ENCODE measurements around the gene TEX19. TPM values are rescaled to one million over a fixed set of nuclear protein-coding genes. Genes with fewer than 3 reads are reported as not detected.

The TEX19 gene
- total and polyA plus RNA-seq, 2 of the 4 experiments (the other 2 are of a cell fraction), result under 0.01 to 0.03 TPM

DNA sequence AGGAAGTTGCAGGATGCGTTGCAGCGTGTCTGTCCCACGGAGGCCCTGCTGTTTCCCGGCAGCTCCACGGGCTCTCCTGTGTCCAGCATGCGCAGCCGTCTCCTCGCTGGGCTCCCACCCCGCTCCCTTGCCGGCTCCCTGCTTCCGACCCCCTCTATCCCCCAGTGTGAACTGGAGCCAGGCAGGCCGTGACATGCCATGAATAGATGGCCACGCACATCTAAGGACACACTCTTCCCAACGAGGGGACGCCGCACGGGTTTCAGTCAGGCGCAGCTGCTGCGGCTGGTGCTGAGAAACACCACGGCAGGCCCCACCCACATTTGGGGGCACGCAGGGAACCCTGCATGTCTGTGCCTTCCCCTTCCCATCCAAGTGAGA, 49.9 kb downstream of the TEX19 start:
- ATAC-seq (ENCODE audit: low read depth) (no peak), DNase-seq (no peak)
- H3K4ac ChIP-seq (ENCODE audit: low read depth, low read length), result no peak overlapping the region
- H2BK15ac ChIP-seq (ENCODE audit: low read depth, low read length), result no peak overlapping the region
- H2BK120ac ChIP-seq (ENCODE audit: low read depth, low read length), result no peak overlapping the region
- no peak for TF ChIP-seq RAD21 (IDR thresholded peaks at IDR 0.05; ENCODE audit: low read length)
- TF ChIP-seq CHD1 (IDR thresholded peaks at IDR 0.05; ENCODE audit: low read depth, low read length), result no peak
- no peak for TF ChIP-seq NFE2L2 (IDR thresholded peaks at IDR 0.05; ENCODE audit: low read depth, low read length)
- TF ChIP-seq FOS (IDR thresholded peaks at IDR 0.05; ENCODE audit: low read depth, low read length), result no peak
- no peak for TF ChIP-seq MXI1 (IDR thresholded peaks at IDR 0.05; ENCODE audit: borderline replicate concordance, low read depth, low read length)
- no peak for TF ChIP-seq BHLHE40 (IDR thresholded peaks at IDR 0.05; ENCODE audit: low read depth, low read length)
- TF ChIP-seq, protein P1, sequence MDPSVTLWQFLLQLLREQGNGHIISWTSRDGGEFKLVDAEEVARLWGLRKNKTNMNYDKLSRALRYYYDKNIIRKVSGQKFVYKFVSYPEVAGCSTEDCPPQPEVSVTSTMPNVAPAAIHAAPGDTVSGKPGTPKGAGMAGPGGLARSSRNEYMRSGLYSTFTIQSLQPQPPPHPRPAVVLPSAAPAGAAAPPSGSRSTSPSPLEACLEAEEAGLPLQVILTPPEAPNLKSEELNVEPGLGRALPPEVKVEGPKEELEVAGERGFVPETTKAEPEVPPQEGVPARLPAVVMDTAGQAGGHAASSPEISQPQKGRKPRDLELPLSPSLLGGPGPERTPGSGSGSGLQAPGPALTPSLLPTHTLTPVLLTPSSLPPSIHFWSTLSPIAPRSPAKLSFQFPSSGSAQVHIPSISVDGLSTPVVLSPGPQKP (IDR thresholded peaks at IDR 0.05; ENCODE audit: borderline replicate concordance, low read depth, low read length), result no peak
- TF ChIP-seq MAZ (IDR thresholded peaks at IDR 0.05; ENCODE audit: borderline replicate concordance, low read depth, low read length), result no peak
- no peak for TF ChIP-seq RFX5 (IDR thresholded peaks at IDR 0.05; ENCODE audit: low read depth, low read length)
- TF ChIP-seq SMC3 (IDR thresholded peaks at IDR 0.05; ENCODE audit: low read depth, low read length), result no peak
- no peak for TF ChIP-seq POLR2A (IDR thresholded peaks at IDR 0.05; ENCODE audit: low read depth, low read length)
- TF ChIP-seq RCOR1 (IDR thresholded peaks at IDR 0.05; ENCODE audit: insufficient replicate concordance, low read length), result no peak
- no peak for TF ChIP-seq CEBPB (IDR thresholded peaks at IDR 0.05; ENCODE audit: low read depth, low read length)
- dilution Hi-C loops (cut with HindIII; ENCODE audit: low sequenced_read_pairs, unreplicated experiment) (no loop called here), in situ Hi-C loops (cut with MboI; ENCODE audit: low sequenced_read_pairs) (loop anchor here (5.0 kb wide), 1 partner anchor 57 kb away; no protein-coding TSS in a partner anchor), intact Hi-C loops (cut with micrococcal nuclease) (no loop called here)
- peaks cover 0 to 10% of the 10 kb centered on the region in 2 experiments; a peak in 2 of 4 replicates for H3K79me1 ChIP-seq (ENCODE audit: low read depth in 1 of 2, low read length in 2 of 2)
- peaks cover 2% of the 10 kb centered on the region for H4K20me1 ChIP-seq (ENCODE audit: insufficient read depth, low read length)
- no peak overlapping the region for H3K27ac ChIP-seq (ENCODE audit: insufficient read depth, low read length)
- no peaks in the 10 kb centered on the region for H3K9me3 ChIP-seq (ENCODE audit: control insufficient read depth, insufficient read depth, low read length)
- no peak overlapping the region for H3K14ac ChIP-seq (replicated peaks; ENCODE audit: low read depth, low read length)
- H3K4me3 ChIP-seq (ENCODE audit: insufficient read depth, low read depth, low read length), result no peak overlapping the region
- H3K18ac ChIP-seq (ENCODE audit: low read depth, low read length), result no peak overlapping the region
- no peaks in the 10 kb centered on the region for H3K27me3 ChIP-seq (ENCODE audit: control insufficient read depth, insufficient read depth, low read length)
- H4K91ac ChIP-seq (ENCODE audit: insufficient read depth, low read depth, low read length), result no peak overlapping the region
- no peak overlapping the region for H3K23ac ChIP-seq (ENCODE audit: low read depth, low read length)
- no peak overlapping the region for H3K9ac ChIP-seq (ENCODE audit: low read depth, low read length)
- H3K9me1 ChIP-seq (ENCODE audit: insufficient read depth, low read length), result no peaks in the 10 kb centered on the region
- H3K56ac ChIP-seq (ENCODE audit: extremely low read depth, insufficient read depth, low read length), result no peak overlapping the region
- H2AK9ac ChIP-seq (replicated peaks; ENCODE audit: low read depth, low read length, poor library complexity), result no peak overlapping the region
- WGBS, 2 experiments (ENCODE audit: extremely low coverage in 2 of 2, insufficient read length in 1 of 2), result 100% methylated on average over 2 of the region's 21 CpGs; no CpG with 5 or more reads in 1 of the 2 experiments
- H2BK5ac ChIP-seq (ENCODE audit: low read depth, low read length, poor library complexity, severe bottlenecking), result no peak overlapping the region
- ChIA-PET CTCF (no interaction called here), POLR2A (ENCODE audit: unreplicated experiment) (no interaction called here)
- H3K36me3 ChIP-seq (ENCODE audit: control insufficient read depth, insufficient read depth, low read length), result peaks cover under 1% of the 10 kb centered on the region; the same call in 1 of the 2 replicates
- no peak overlapping the region for H2AK5ac ChIP-seq (ENCODE audit: low read depth, low read length)
- no TSS peak for BruUV-seq (replicated peaks)
- no peak overlapping the region for H4K8ac ChIP-seq (ENCODE audit: low read depth in 2 of 2, low read length in 2 of 2)
- H4K5ac ChIP-seq (ENCODE audit: low read depth, low read length), result no peak overlapping the region
- no peaks in the 10 kb centered on the region for H3K4me1 ChIP-seq (ENCODE audit: control insufficient read depth, insufficient read depth, low read length)
- H2AFZ ChIP-seq (replicated peaks; ENCODE audit: low read length, poor library complexity), result no peak overlapping the region
- H3K4me2 ChIP-seq (ENCODE audit: low read depth, low read length), result no peak overlapping the region
- no peak overlapping the region for H2BK20ac ChIP-seq (ENCODE audit: low read depth, low read length)

Measured in IMR-90 (cell line).